ENCODE measurements around the gene PKHD1.

Gene PKHD1

DNA sequence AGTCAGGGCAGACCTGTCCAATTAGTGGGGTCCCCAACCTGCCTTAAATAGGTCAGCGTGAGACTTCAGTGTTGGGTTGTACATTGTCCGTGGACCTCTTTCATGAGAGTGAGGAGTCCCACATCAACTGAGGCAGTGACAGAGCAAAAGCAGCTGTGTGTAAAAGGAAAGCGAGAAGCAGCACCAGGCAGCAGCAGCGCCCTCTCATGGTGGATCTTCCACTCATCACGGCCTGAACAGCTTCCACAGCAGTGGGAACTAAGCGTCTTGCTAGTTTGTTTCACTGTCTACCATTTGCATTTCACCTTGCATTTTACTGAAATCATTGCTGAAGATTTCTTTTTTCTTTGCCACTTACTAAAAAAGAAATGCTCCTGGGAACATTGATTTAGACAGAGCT is 333.8 kb downstream of the PKHD1 start:
- ATAC-seq = peak; percentile 34; the same call in 1 of the 3 replicates
- TF ChIP-seq OSR1 (CRISPR knock-in tag; IDR thresholded peaks at IDR 0.05) (no peak), ARNTL (CRISPR knock-in tag; IDR thresholded peaks at IDR 0.05; ENCODE audit: borderline replicate concordance, low read depth) (no peak), ZNF8 (CRISPR knock-in tag; IDR thresholded peaks at IDR 0.05) (no peak), ZFP30 (CRISPR knock-in tag; IDR thresholded peaks at IDR 0.05) (no peak), ZFP3 (CRISPR knock-in tag; IDR thresholded peaks at IDR 0.05) (no peak), ZNF565 (CRISPR knock-in tag; conservative IDR thresholded peaks at IDR 0.05; ENCODE audit: low read depth) (no peak), ZNF70 (CRISPR knock-in tag; IDR thresholded peaks at IDR 0.05) (no peak)

DNA sequence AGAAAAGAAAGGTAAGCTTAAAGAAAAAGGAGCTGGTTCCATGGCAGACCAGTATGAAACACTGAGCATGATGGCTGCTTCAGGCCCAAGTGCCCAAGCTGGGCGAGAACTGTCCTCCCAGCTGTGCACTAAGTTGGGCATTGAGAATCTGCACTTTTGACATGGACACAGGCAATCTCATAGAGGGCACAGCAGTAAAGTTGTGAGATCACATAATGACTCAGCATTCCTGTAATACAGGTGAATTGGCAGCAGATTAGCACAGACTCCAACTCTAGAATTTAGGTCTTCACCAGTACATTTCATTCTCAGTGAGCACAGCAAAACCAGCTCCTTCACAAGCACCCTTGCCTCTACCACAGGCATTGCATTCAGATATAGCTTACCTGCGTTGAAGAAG is 343.4 kb downstream of the PKHD1 start:
- ATAC-seq = no peak
- TF ChIP-seq ZFP30 (CRISPR knock-in tag; IDR thresholded peaks at IDR 0.05) = no peak
- TF ChIP-seq BACH2 (CRISPR knock-in tag; IDR thresholded peaks at IDR 0.05; ENCODE audit: borderline replicate concordance) = no peak
- no peak for TF ChIP-seq SNAI2 (CRISPR knock-in tag; IDR thresholded peaks at IDR 0.05)
- TF ChIP-seq ZNF70 (CRISPR knock-in tag; IDR thresholded peaks at IDR 0.05) = no peak
- no peak for TF ChIP-seq GLIS3 (CRISPR knock-in tag; IDR thresholded peaks at IDR 0.05)
- no peak for TF ChIP-seq TOX (CRISPR knock-in tag; IDR thresholded peaks at IDR 0.05; ENCODE audit: borderline replicate concordance)
- no peak for TF ChIP-seq CSDC2 (CRISPR knock-in tag; IDR thresholded peaks at IDR 0.05)
- TF ChIP-seq, protein P1, sequence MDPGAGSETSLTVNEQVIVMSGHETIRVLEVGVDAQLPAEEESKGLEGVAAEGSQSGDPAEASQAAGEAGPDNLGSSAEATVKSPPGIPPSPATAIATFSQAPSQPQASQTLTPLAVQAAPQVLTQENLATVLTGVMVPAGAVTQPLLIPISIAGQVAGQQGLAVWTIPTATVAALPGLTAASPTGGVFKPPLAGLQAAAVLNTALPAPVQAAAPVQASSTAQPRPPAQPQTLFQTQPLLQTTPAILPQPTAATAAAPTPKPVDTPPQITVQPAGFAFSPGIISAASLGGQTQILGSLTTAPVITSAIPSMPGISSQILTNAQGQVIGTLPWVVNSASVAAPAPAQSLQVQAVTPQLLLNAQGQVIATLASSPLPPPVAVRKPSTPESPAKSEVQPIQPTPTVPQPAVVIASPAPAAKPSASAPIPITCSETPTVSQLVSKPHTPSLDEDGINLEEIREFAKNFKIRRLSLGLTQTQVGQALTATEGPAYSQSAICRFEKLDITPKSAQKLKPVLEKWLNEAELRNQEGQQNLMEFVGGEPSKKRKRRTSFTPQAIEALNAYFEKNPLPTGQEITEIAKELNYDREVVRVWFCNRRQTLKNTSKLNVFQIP (CRISPR knock-in tag; IDR thresholded peaks at IDR 0.05; ENCODE audit: borderline replicate concordance, low read depth) = no peak
- TF ChIP-seq, protein P2, sequence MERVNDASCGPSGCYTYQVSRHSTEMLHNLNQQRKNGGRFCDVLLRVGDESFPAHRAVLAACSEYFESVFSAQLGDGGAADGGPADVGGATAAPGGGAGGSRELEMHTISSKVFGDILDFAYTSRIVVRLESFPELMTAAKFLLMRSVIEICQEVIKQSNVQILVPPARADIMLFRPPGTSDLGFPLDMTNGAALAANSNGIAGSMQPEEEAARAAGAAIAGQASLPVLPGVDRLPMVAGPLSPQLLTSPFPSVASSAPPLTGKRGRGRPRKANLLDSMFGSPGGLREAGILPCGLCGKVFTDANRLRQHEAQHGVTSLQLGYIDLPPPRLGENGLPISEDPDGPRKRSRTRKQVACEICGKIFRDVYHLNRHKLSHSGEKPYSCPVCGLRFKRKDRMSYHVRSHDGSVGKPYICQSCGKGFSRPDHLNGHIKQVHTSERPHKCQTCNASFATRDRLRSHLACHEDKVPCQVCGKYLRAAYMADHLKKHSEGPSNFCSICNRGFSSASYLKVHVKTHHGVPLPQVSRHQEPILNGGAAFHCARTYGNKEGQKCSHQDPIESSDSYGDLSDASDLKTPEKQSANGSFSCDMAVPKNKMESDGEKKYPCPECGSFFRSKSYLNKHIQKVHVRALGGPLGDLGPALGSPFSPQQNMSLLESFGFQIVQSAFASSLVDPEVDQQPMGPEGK (CRISPR knock-in tag; IDR thresholded peaks at IDR 0.05; ENCODE audit: borderline replicate concordance) = no peak
- no peak for TF ChIP-seq PPARA (CRISPR knock-in tag; IDR thresholded peaks at IDR 0.05; ENCODE audit: borderline replicate concordance)
- TF ChIP-seq ESRRG (CRISPR knock-in tag; IDR thresholded peaks at IDR 0.05) = no peak
- TF ChIP-seq, protein P3, sequence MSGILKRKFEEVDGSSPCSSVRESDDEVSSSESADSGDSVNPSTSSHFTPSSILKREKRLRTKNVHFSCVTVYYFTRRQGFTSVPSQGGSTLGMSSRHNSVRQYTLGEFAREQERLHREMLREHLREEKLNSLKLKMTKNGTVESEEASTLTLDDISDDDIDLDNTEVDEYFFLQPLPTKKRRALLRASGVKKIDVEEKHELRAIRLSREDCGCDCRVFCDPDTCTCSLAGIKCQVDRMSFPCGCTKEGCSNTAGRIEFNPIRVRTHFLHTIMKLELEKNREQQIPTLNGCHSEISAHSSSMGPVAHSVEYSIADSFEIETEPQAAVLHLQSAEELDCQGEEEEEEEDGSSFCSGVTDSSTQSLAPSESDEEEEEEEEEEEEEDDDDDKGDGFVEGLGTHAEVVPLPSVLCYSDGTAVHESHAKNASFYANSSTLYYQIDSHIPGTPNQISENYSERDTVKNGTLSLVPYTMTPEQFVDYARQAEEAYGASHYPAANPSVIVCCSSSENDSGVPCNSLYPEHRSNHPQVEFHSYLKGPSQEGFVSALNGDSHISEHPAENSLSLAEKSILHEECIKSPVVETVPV (CRISPR knock-in tag; IDR thresholded peaks at IDR 0.05) = no peak
- TF ChIP-seq, protein P4, sequence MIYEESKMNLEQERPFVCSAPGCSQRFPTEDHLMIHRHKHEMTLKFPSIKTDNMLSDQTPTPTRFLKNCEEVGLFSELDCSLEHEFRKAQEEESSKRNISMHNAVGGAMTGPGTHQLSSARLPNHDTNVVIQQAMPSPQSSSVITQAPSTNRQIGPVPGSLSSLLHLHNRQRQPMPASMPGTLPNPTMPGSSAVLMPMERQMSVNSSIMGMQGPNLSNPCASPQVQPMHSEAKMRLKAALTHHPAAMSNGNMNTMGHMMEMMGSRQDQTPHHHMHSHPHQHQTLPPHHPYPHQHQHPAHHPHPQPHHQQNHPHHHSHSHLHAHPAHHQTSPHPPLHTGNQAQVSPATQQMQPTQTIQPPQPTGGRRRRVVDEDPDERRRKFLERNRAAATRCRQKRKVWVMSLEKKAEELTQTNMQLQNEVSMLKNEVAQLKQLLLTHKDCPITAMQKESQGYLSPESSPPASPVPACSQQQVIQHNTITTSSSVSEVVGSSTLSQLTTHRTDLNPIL (CRISPR knock-in tag; IDR thresholded peaks at IDR 0.05; ENCODE audit: low read depth) = no peak
- no peak for TF ChIP-seq ZC3H10 (CRISPR knock-in tag; IDR thresholded peaks at IDR 0.05)
- no peak for TF ChIP-seq ARNTL (CRISPR knock-in tag; IDR thresholded peaks at IDR 0.05; ENCODE audit: borderline replicate concordance, low read depth)
- no peak for TF ChIP-seq ZNF8 (CRISPR knock-in tag; IDR thresholded peaks at IDR 0.05)
- TF ChIP-seq, protein P5, sequence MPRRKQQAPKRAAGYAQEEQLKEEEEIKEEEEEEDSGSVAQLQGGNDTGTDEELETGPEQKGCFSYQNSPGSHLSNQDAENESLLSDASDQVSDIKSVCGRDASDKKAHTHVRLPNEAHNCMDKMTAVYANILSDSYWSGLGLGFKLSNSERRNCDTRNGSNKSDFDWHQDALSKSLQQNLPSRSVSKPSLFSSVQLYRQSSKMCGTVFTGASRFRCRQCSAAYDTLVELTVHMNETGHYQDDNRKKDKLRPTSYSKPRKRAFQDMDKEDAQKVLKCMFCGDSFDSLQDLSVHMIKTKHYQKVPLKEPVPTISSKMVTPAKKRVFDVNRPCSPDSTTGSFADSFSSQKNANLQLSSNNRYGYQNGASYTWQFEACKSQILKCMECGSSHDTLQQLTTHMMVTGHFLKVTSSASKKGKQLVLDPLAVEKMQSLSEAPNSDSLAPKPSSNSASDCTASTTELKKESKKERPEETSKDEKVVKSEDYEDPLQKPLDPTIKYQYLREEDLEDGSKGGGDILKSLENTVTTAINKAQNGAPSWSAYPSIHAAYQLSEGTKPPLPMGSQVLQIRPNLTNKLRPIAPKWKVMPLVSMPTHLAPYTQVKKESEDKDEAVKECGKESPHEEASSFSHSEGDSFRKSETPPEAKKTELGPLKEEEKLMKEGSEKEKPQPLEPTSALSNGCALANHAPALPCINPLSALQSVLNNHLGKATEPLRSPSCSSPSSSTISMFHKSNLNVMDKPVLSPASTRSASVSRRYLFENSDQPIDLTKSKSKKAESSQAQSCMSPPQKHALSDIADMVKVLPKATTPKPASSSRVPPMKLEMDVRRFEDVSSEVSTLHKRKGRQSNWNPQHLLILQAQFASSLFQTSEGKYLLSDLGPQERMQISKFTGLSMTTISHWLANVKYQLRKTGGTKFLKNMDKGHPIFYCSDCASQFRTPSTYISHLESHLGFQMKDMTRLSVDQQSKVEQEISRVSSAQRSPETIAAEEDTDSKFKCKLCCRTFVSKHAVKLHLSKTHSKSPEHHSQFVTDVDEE (CRISPR knock-in tag; IDR thresholded peaks at IDR 0.05) = no peak
- no peak for TF ChIP-seq ZNF565 (CRISPR knock-in tag; conservative IDR thresholded peaks at IDR 0.05; ENCODE audit: low read depth)
- TF ChIP-seq RARB (CRISPR knock-in tag; IDR thresholded peaks at IDR 0.05) = no peak

DNA sequence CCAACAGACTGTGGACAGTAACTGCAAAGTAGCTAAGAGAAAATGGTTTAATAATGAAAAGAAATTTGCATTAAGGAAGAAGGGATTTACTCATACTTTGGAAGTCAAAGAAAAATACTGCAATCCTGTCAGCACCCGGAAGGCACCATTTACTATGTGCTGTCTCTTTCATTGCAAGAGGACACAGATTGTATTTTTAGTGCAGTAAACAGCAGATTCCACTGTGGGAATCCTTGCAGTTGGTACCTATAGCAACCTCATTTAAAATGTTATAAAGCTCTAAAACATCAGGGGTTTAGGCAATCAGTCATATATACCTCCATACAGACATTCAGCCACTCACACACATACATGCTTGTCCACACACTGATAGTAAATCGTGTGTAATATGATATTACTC is 346.8 kb downstream of the PKHD1 start:
- no peak for ATAC-seq

More for the DNA sequence above, 346.8 kb downstream of the PKHD1 start:
- no peak for TF ChIP-seq ZNF565 (CRISPR knock-in tag; conservative IDR thresholded peaks at IDR 0.05; ENCODE audit: low read depth)
- no peak for TF ChIP-seq ARNTL (CRISPR knock-in tag; IDR thresholded peaks at IDR 0.05; ENCODE audit: borderline replicate concordance, low read depth)
- no peak for TF ChIP-seq BACH2 (CRISPR knock-in tag; IDR thresholded peaks at IDR 0.05; ENCODE audit: borderline replicate concordance)
- no peak for TF ChIP-seq SNAI2 (CRISPR knock-in tag; IDR thresholded peaks at IDR 0.05)
- no peak for TF ChIP-seq CSDC2 (CRISPR knock-in tag; IDR thresholded peaks at IDR 0.05)
- TF ChIP-seq, protein P4 (CRISPR knock-in tag; IDR thresholded peaks at IDR 0.05; ENCODE audit: low read depth) = no peak
- TF ChIP-seq PPARA (CRISPR knock-in tag; IDR thresholded peaks at IDR 0.05; ENCODE audit: borderline replicate concordance) = no peak
- no peak for TF ChIP-seq TCF4 (CRISPR knock-in tag; IDR thresholded peaks at IDR 0.05; ENCODE audit: borderline replicate concordance)
